Measurements from ENCODE around the gene FABP3.
A peak's percentile ranks its signal among the peaks of the same experiment; 100 is the strongest.

The FABP3 gene

GRCh38 chr1:31373056-31373896 is at the start of gene FABP3:
Gene FABP3 (minus strand): TSS chr1:31373076. CDS start chr1:31373014, 62 bp downstream.
- TF ChIP-seq, protein P1, sequence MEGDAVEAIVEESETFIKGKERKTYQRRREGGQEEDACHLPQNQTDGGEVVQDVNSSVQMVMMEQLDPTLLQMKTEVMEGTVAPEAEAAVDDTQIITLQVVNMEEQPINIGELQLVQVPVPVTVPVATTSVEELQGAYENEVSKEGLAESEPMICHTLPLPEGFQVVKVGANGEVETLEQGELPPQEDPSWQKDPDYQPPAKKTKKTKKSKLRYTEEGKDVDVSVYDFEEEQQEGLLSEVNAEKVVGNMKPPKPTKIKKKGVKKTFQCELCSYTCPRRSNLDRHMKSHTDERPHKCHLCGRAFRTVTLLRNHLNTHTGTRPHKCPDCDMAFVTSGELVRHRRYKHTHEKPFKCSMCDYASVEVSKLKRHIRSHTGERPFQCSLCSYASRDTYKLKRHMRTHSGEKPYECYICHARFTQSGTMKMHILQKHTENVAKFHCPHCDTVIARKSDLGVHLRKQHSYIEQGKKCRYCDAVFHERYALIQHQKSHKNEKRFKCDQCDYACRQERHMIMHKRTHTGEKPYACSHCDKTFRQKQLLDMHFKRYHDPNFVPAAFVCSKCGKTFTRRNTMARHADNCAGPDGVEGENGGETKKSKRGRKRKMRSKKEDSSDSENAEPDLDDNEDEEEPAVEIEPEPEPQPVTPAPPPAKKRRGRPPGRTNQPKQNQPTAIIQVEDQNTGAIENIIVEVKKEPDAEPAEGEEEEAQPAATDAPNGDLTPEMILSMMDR (conservative IDR thresholded peaks at IDR 0.05; ENCODE audit: control insufficient read depth, insufficient read depth, low read depth, low read length), result no peak
- peak; percentile 64 for DNase-seq (ENCODE audit: low read depth)
- H3K4me3 ChIP-seq (ENCODE audit: control insufficient read depth, low read depth, low read length), result peak within 1 kb of the TSS; percentile 33

GRCh38 chr1:31421371-31422040 is 48.6 kb upstream of the FABP3 start:
- H3K4me3 ChIP-seq (ENCODE audit: control insufficient read depth, low read depth, low read length), result no peak overlapping the region
- TF ChIP-seq, protein P1 (conservative IDR thresholded peaks at IDR 0.05; ENCODE audit: control insufficient read depth, insufficient read depth, low read depth, low read length), result peak; percentile 33
- no peak for DNase-seq (ENCODE audit: low read depth)

DNA sequence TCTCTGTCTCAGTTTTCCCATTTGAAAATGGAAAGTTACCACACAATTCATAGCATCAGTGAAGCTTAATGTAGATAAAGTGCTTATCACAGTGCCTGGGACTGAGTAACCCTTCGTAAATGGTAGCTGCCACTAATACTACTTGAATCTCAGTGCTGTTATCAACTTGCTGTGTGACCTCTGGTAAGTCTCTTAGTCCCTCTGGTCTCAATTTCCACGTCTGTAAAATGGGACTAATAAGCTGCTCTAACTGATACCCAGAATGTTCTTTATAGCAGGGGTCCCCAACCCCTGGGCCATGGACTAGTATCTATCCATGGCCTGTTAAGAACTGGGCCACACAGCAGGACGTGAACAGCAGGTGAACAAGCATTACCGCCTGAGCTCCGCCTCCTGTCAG is 47.8 kb upstream of the FABP3 start:
- H3K4me3 ChIP-seq (ENCODE audit: control insufficient read depth, low read depth, low read length), result no peak overlapping the region
- TF ChIP-seq, protein P1 (conservative IDR thresholded peaks at IDR 0.05; ENCODE audit: control insufficient read depth, insufficient read depth, low read depth, low read length), result no peak
- no peak for DNase-seq (ENCODE audit: low read depth)

- TF ChIP-seq, protein P1 (conservative IDR thresholded peaks at IDR 0.05; ENCODE audit: control insufficient read depth, insufficient read depth, low read depth, low read length), result no peak
- no peak overlapping the region for H3K4me3 ChIP-seq (ENCODE audit: control insufficient read depth, low read depth, low read length)
- peak; percentile 33 for DNase-seq (ENCODE audit: low read depth)
Observed at GRCh38 chr1:31418626-31419323, 45.9 kb upstream of the FABP3 start.

- TF ChIP-seq, protein P1 (conservative IDR thresholded peaks at IDR 0.05; ENCODE audit: control insufficient read depth, insufficient read depth, low read depth, low read length), result no peak
- DNase-seq (ENCODE audit: low read depth), result no peak
- H3K4me3 ChIP-seq (ENCODE audit: control insufficient read depth, low read depth, low read length), result no peak overlapping the region
Observed at GRCh38 chr1:31417148-31417547, 44.3 kb upstream of the FABP3 start.

DNA sequence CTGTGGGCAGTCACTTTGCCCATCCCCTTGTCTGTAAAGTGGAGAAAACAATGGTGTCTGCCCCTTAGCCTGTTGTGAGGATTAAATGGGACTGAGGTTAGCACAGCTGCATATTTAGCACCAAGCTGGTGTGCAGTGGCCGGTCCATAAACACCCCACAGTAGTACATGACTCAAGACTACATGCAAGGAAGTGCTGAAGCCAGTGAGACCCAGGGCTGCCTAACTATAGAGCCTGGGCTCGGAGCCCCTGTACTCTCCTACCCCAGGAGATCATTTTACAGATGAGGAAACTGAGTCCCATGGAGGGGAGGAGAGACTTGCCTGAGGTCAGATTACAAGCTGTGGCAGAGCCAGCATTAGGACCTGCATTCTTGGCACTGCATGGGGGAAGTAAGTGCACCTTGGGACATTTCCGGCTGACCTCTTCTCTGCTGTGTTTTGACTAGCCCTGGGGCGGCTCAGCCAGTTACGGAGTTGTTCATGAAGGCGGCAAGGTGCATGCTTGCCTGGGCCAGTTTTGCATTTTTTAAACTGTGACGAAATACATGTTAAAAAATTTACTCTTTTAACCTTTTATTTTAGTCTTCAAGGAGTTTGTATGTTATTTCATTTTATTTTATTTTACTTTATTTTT is 43.3 kb upstream of the FABP3 start:
- DNase-seq (ENCODE audit: low read depth), result no peak
- H3K4me3 ChIP-seq (ENCODE audit: control insufficient read depth, low read depth, low read length), result no peak overlapping the region
- TF ChIP-seq, protein P1 (conservative IDR thresholded peaks at IDR 0.05; ENCODE audit: control insufficient read depth, insufficient read depth, low read depth, low read length), result no peak
